ENCODE measurements around the gene ADAMTS16. TPM values are rescaled to one million over a fixed set of nuclear protein-coding genes. Genes with fewer than 3 reads are reported as not detected.

ADAMTS16 gene
- total and polyA plus RNA-seq, 9 donors: 4.3 to 12.1 (median 6.4) TPM

- Histone ChIP-seq H3K9me3 (replicated peaks; ENCODE audit: control insufficient read depth, low read depth, low read length) (no peaks in the 10 kb centered on the region), H3K4me1 (ENCODE audit: control insufficient read depth, insufficient read depth, low read length) (peaks cover 10% of the 10 kb centered on the region), H3K4me3 (ENCODE audit: low read length) (no peak overlapping the region), H3K27me3 (ENCODE audit: control insufficient read depth, insufficient read depth, low read length) (peaks cover 3% of the 10 kb centered on the region), H3K27ac (ENCODE audit: low read length) (no peak overlapping the region), H3K36me3 (ENCODE audit: control insufficient read depth, insufficient read depth, low read length) (no peaks in the 10 kb centered on the region)
- DNase-seq: no peak
- 84% methylated on average over 5 of the region's 7 CpGs for WGBS (ENCODE audit: insufficient coverage)
Measured at GRCh38 chr5:5347442-5347841, 207.3 kb downstream of the ADAMTS16 start.

DNA sequence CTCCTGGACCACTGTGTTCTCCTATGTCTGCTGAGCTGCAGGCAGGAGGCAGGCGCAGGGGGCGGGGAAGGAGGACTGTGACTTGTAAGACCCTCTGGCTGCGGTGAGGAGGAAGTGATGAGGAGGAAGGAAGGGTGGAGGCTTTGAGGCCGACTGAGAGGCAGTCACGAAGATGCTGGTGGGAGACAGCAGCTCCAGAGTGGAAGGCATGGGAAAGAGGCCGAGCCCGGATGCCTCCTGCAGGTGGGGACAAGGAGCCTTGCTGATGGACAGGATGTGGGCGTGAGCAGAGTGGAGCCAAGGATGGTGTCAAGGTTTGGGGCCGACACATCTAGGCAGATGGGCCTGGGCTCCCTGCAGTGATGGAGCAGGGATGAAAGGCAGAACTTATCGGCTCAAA, 208.0 kb downstream of the ADAMTS16 start:
- no peak for DNase-seq
- Histone ChIP-seq H3K4me3 (ENCODE audit: low read length) (no peak overlapping the region), H3K4me1 (ENCODE audit: control insufficient read depth, insufficient read depth, low read length) (peaks cover 10% of the 10 kb centered on the region), H3K9me3 (replicated peaks; ENCODE audit: control insufficient read depth, low read depth, low read length) (no peaks in the 10 kb centered on the region), H3K27me3 (ENCODE audit: control insufficient read depth, insufficient read depth, low read length) (peaks cover 3% of the 10 kb centered on the region), H3K27ac (ENCODE audit: low read length) (no peak overlapping the region), H3K36me3 (ENCODE audit: control insufficient read depth, insufficient read depth, low read length) (no peaks in the 10 kb centered on the region)
- 69% methylated on average over 9 of the region's 10 CpGs for WGBS (ENCODE audit: insufficient coverage)

DNA sequence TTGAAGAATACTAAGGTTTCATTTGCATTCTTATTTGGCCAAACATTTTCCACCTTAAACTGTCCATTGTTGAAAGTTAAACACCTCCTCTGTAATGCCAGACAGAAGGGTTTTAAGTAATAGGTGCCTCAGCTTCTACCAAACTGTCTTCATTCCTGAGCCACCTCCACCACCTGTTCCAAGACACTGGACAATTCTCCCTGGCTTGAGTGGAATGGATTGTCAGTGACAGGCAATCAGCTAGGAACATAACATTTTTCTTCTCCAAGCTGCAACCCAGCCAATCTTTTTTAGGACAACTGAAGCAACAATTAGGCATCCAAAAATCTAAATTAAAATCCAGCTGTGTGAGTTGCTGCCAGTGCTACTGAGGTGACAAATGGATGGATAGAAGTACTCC, 208.4 kb downstream of the ADAMTS16 start:
- peaks cover 8% of the 10 kb centered on the region for H3K4me1 ChIP-seq (ENCODE audit: control insufficient read depth, insufficient read depth, low read length)
- H3K4me3 ChIP-seq (ENCODE audit: low read length): no peak overlapping the region
- DNase-seq: no peak
- no peaks in the 10 kb centered on the region for H3K36me3 ChIP-seq (ENCODE audit: control insufficient read depth, insufficient read depth, low read length)
- peaks cover 3% of the 10 kb centered on the region for H3K27me3 ChIP-seq (ENCODE audit: control insufficient read depth, insufficient read depth, low read length)
- H3K9me3 ChIP-seq (replicated peaks; ENCODE audit: control insufficient read depth, low read depth, low read length): no peaks in the 10 kb centered on the region
- H3K27ac ChIP-seq (ENCODE audit: low read length): no peak overlapping the region

- no peaks in the 10 kb centered on the region for H3K9me3 ChIP-seq (replicated peaks; ENCODE audit: control insufficient read depth, low read depth, low read length)
- H3K4me3 ChIP-seq (ENCODE audit: low read length): no peak overlapping the region
- H3K4me1 ChIP-seq (ENCODE audit: control insufficient read depth, insufficient read depth, low read length): no peaks in the 10 kb centered on the region
- H3K27ac ChIP-seq (ENCODE audit: low read length): no peak overlapping the region
- no peak for DNase-seq
- peaks cover 3% of the 10 kb centered on the region for H3K27me3 ChIP-seq (ENCODE audit: control insufficient read depth, insufficient read depth, low read length)
- H3K36me3 ChIP-seq (ENCODE audit: control insufficient read depth, insufficient read depth, low read length): no peaks in the 10 kb centered on the region
- WGBS (ENCODE audit: insufficient coverage): no CpG with 5 or more reads among the region's 9 CpGs
Measured at GRCh38 chr5:5350101-5350500, 210.0 kb downstream of the ADAMTS16 start.

DNA sequence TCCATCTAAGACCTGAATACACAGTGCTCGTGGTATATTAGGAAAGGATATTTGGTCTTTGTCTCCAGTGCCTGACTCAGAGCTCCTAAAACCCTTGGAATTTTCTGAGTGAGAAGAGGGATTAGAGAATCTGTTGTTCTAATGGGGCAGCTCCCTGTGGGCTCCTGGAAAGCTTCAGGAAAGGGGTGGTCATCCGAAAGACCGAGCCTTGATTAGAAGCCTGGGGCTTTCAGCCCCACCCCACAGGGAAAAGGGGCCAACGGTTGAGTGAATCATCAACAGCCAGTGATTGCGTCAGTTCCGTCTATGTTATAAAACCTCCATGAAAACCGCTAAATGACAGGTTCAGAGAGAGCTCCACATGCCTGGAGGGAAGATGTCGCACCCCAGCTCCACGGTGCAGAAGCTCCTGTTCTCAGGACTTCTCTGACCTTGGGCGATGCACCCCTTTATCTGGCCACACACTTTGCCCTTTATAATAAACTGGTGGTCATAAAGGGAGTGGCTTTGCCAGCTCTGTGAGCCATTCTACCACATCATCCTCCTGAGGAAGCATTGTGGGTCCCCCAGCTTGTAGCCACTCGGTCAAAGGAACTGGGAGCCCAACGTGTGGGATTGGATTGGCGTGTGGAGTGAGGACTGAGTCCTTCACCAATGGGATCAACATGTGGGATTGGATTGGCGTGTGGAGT, 211.3 kb downstream of the ADAMTS16 start:
- no peak for DNase-seq
- H3K4me3 ChIP-seq (ENCODE audit: low read length): no peak overlapping the region
- no peaks in the 10 kb centered on the region for H3K4me1 ChIP-seq (ENCODE audit: control insufficient read depth, insufficient read depth, low read length)
- no peak overlapping the region for H3K27ac ChIP-seq (ENCODE audit: low read length)
- no peaks in the 10 kb centered on the region for H3K9me3 ChIP-seq (replicated peaks; ENCODE audit: control insufficient read depth, low read depth, low read length)
- peaks cover 3% of the 10 kb centered on the region for H3K27me3 ChIP-seq (ENCODE audit: control insufficient read depth, insufficient read depth, low read length)
- WGBS (ENCODE audit: insufficient coverage): 85% methylated on average over 10 of the region's 14 CpGs
- H3K36me3 ChIP-seq (ENCODE audit: control insufficient read depth, insufficient read depth, low read length): no peaks in the 10 kb centered on the region

DNA sequence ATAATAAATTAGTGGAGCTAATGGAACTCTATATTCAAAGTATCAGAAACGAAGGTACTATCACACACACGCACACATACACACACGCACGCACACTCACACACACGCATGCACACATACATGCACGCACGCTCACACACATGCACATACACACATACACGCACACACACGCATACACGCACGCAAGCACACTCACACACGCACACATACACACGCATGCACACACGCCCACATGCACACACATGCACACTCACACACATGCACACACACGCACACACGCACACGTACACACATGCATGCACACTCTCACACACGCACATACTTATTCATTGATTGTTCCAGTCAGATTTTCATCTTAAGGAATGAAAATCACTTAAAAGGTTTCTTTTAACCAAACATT, 212.5 kb downstream of the ADAMTS16 start:
- Histone ChIP-seq H3K27ac (ENCODE audit: low read length) (no peak overlapping the region), H3K27me3 (ENCODE audit: control insufficient read depth, insufficient read depth, low read length) (peaks cover 3% of the 10 kb centered on the region), H3K4me3 (ENCODE audit: low read length) (no peak overlapping the region), H3K36me3 (ENCODE audit: control insufficient read depth, insufficient read depth, low read length) (no peaks in the 10 kb centered on the region), H3K9me3 (replicated peaks; ENCODE audit: control insufficient read depth, low read depth, low read length) (no peaks in the 10 kb centered on the region), H3K4me1 (ENCODE audit: control insufficient read depth, insufficient read depth, low read length) (no peaks in the 10 kb centered on the region)
- no peak for DNase-seq
- WGBS (ENCODE audit: insufficient coverage): 97% methylated on average over 17 of the region's 18 CpGs

- Histone ChIP-seq H3K36me3 (ENCODE audit: control insufficient read depth, insufficient read depth, low read length) (no peaks in the 10 kb centered on the region), H3K4me1 (ENCODE audit: control insufficient read depth, insufficient read depth, low read length) (no peaks in the 10 kb centered on the region), H3K9me3 (replicated peaks; ENCODE audit: control insufficient read depth, low read depth, low read length) (no peaks in the 10 kb centered on the region), H3K4me3 (ENCODE audit: low read length) (no peak overlapping the region), H3K27ac (ENCODE audit: low read length) (no peak overlapping the region), H3K27me3 (ENCODE audit: control insufficient read depth, insufficient read depth, low read length) (peaks cover 3% of the 10 kb centered on the region)
- whole genome bisulfite sequencing (ENCODE audit: insufficient coverage): 55% methylated on average over 8 of the region's 10 CpGs
- DNase-seq: no peak
Measured at GRCh38 chr5:5353681-5354080, 213.6 kb downstream of the ADAMTS16 start.

DNA sequence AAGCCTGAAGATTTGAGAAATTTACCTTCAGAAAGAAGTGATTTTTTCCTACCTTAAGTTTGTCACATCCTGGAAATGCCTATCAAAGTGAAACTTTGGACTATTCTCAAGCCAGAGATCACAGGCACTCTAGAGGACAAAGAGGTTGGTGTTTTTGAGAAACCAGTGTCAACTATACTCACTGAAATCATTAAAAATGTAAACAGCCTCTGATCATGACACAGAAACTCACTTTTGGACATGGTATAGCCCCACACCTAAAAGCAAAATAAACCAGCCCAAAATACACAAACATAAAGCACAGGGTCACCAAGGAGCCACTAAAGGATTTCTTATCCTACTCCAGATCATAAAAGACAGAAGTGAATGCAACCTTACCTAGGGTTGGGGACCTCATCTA, 216.6 kb downstream of the ADAMTS16 start:
- H3K9me3 ChIP-seq (replicated peaks; ENCODE audit: control insufficient read depth, low read depth, low read length): no peaks in the 10 kb centered on the region
- no peak overlapping the region for H3K27ac ChIP-seq (ENCODE audit: low read length)
- H3K27me3 ChIP-seq (ENCODE audit: control insufficient read depth, insufficient read depth, low read length): no peaks in the 10 kb centered on the region
- no peak overlapping the region for H3K4me3 ChIP-seq (ENCODE audit: low read length)
- H3K4me1 ChIP-seq (ENCODE audit: control insufficient read depth, insufficient read depth, low read length): peaks cover 9% of the 10 kb centered on the region
- no peak for DNase-seq
- no peaks in the 10 kb centered on the region for H3K36me3 ChIP-seq (ENCODE audit: control insufficient read depth, insufficient read depth, low read length)

- Histone ChIP-seq H3K36me3 (ENCODE audit: control insufficient read depth, insufficient read depth, low read length) (no peaks in the 10 kb centered on the region), H3K4me3 (ENCODE audit: low read length) (no peak overlapping the region), H3K4me1 (ENCODE audit: control insufficient read depth, insufficient read depth, low read length) (peaks cover 14% of the 10 kb centered on the region), H3K9me3 (replicated peaks; ENCODE audit: control insufficient read depth, low read depth, low read length) (no peaks in the 10 kb centered on the region), H3K27me3 (ENCODE audit: control insufficient read depth, insufficient read depth, low read length) (no peaks in the 10 kb centered on the region), H3K27ac (ENCODE audit: low read length) (no peak overlapping the region)
- WGBS (ENCODE audit: insufficient coverage): 28% methylated on average over 9 of the region's 9 CpGs
- peak; percentile 36 for DNase-seq
Measured at GRCh38 chr5:5359618-5360017, 219.5 kb downstream of the ADAMTS16 start.

GRCh38 chr5:5360363-5360940, 220.3 kb downstream of the ADAMTS16 start:
- Histone ChIP-seq H3K27ac (ENCODE audit: low read length) (no peak overlapping the region), H3K4me1 (ENCODE audit: control insufficient read depth, insufficient read depth, low read length) (peaks cover 21% of the 10 kb centered on the region), H3K36me3 (ENCODE audit: control insufficient read depth, insufficient read depth, low read length) (no peaks in the 10 kb centered on the region), H3K27me3 (ENCODE audit: control insufficient read depth, insufficient read depth, low read length) (no peaks in the 10 kb centered on the region), H3K4me3 (ENCODE audit: low read length) (no peak overlapping the region), H3K9me3 (replicated peaks; ENCODE audit: control insufficient read depth, low read depth, low read length) (no peaks in the 10 kb centered on the region)
- no peak for DNase-seq
- WGBS (ENCODE audit: insufficient coverage): 70% methylated on average over 2 of the region's 8 CpGs
